Inferior parietal cortex (tissue), 1 donor: ENCODE results near the gene SPEG.
"Not testable (repeated sequence)": the region's sequence is repeated elsewhere in the genome, so short reads cannot be mapped to it uniquely, and the experiment has no call there.

Experiments used
- DNase-seq: peaks from one replicate; pipeline ENCODE4 v3.0.0-alpha.2; 2016; ENCODE audit errors: extremely low spot score

The SPEG gene

DNA sequence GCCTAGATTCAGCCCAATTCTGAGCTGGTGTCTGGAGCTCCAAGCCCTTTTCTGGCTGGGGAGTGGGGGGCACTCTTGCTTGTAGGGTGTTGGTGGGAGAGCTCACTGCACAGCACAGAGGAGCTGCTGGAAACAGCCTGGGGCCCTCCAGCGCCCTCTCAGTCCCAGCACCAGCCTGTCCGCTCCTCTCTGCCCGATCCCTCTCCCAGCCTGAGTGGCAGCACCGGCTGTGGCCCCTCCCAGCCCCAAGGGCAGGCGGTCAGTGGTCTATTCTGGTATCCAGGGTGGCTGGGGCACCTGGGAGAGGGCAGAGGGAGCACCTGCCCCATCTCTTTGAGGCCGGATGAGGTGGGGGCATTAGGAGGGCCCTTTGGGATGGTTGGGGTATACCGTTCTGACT, 29.7 kb upstream of the SPEG start:
- DNase-seq, result no peak

DNA sequence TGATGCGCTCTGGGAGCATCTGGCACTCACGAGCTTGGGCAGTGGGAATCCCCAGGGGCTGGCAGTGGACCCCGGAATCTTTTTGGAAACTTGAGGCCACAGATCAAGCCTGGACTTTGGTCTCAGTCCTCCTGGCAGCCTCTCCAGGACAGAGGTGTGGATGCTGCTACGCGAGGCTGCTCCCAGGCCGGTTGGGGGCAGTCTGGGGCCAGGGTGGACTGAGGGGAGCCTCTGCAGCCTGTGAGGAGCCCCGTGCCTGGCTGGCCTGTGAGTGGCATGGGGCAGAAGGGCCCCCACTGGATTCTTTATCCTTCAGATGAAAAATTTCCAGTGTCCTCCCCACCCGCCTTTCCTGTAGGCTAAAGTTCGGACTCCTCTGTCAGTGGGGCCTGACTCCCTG, 29.2 kb upstream of the SPEG start:
- no peak for DNase-seq

DNA sequence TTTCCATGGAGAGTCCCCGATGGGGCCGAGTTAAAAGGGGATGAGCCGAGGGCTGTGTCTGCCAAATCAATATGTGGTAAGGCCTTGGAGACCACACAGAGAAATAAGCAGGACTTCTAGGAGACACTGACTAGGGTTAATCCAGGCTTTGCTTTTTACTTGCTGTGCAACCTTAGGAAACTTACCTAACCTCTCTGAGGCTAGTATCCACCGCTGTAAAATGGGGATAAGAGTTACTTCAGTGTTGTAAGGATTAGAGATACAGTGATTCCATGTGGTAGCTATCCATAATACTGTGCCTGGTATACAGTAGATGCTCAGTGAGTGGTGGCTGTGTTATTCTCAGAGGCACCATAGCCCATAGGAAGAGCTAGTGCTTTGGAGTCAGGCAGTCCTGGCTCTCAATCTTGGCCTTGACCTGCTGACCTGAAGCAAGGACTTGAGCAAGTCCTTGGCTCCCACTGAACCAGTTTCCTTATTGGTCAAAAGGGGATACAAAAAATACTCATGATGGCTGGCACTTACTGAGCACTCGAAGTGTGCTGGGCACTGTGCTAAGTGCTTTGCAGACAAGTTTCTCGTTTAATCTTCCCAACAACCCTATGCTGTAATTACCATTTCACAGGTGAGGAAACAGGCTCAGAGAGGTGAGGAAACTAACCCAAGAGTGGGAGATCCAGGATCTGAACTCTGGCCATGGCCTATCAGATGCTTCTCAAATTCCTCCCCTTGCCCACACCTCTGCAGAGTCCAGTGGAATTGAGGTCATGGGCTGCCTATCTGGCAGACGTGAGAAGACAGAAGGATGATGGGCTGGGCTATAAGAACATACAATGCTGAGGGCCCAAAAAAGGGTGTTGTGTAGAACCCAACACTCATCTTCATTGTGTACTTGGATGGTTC, 28.4 kb upstream of the SPEG start:
- no peak for DNase-seq

DNA sequence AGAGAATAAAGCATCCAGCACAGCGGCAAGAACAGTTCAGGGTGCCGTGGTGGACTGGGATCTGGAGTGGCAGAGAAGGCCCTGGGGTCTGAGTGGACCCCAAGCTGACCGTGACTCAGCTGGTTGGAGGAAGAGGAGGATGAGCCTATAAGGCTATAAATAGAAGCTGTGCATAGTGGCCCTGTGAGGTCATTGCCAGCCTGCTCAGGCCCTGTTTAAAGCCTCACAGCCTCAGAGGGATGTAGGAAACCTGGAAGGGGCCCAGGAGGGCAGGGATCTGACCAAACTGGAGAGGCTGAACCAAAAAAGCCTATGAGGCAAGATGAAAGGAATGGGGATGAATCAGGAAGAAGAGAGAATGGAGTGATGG, 27.8 kb upstream of the SPEG start:
- no peak for DNase-seq

DNA sequence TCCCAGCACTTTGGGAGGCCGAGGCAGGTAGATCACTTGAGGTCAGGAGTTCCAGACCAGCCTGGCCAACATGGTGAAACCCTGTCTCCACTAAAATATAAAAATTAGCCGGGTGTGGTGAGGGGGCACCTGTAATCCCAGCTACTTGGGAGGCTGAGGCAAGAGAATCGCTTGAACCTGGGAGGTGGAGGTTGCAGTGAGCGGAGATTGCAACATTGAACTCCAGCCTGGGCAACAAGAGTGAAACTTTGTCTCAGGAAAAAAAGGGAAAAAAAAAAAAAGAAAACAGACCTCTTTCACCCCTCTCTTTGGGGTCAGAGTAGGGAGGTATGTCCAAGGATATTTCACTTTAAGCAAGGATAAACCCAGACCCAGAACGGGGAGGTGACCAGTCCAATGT, 27.3 kb upstream of the SPEG start:
- DNase-seq, result not testable (repeated sequence)

DNA sequence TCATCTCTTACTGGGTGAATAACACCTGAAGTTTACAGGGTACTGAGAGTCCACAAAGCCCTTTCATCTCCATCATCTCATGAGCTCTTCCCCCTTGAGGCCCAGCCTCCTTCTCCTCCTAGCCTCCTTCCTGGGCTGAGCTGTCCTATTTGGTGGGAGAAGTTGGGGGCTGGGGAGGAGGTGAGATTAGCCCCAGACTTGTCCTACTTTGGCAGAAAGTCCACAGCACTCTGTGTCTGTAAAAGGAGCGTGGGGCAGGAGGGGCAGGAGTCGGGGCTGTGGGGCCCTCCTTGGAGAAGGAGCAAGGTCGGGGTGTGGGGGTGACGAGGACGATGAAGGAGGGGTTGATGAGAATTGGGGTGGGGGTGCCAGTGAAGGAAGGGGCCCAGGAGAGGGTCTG, 26.4 kb upstream of the SPEG start:
- DNase-seq, result no peak

DNA sequence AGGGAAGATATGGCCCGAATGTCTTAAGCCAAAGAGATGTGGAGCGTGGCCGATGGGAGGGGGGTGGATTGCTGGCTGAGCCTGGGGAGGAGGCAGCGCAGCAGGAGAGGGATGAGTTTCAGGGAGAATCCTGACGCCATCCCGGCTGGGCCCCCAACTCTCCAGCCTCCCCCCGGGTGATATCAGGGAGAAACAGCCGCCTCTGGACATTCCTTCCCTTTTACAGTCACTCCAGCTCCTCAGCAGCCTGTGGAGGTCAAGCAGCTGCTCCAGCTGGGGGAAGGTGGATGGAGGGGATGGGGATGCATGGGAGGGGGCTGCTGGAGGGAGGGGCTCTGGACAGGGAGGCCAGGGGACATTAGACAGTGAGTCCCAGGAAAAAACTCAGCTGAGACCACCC, 26.0 kb upstream of the SPEG start:
- DNase-seq, result no peak

DNA sequence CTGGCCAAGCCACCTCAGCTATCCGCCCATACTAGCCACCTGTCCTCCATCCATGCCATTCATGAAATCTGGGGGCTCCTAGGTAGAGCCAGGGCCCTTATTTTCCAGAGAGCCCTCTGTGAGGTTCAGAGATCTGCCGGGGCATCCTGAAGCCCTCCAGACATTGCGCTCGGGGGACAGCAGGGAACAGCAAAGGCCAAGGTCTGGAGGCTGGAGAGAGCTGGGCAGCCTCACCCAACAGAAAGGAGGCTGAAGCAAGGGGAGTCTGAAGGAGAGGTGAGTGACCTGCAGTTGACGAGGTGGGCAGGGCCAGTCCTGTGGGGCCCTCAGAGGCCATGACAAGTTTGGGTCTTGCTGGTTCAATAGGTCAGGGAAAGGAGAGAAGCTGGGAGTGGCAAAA, 25.0 kb upstream of the SPEG start:
- DNase-seq, result no peak

DNA sequence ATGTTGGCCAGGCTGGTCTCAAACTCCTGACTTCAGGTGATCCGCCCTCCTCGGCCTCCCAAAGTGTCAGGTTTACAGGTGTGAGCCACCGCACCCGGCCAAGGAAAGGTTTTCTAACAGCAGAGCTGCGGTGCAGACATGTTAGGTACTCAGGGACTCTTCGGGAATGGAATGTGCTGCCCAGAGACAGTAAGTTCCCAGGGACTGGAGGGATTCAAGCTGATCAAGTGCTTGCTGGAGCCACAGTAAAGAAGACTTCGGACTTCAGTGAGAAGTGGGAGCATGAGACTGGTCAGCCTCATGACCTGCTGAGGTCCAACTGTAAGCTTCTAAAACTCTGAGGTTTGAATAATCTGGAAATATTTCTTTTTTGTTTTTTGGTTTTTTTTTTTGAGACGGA, 24.3 kb upstream of the SPEG start:
- DNase-seq, result no peak

DNA sequence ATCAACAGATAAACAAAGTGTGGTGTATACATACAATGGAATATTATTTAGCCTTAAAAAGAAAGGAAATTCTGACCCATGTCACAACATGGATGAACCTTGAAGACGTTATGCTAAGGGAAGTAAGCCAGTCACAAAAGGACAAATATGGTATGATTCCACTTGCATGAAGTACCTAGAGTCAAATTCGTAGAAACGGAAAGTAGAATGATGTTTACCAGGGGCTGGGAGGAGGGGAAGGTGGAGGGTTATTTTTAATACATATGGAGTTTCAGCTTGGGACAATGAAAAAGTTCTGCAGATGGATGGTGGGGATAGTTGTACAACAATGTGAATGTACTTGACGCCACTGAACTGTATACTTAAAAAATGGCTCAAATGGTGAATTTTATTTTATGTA, 19.8 kb upstream of the SPEG start:
- no peak for DNase-seq

DNA sequence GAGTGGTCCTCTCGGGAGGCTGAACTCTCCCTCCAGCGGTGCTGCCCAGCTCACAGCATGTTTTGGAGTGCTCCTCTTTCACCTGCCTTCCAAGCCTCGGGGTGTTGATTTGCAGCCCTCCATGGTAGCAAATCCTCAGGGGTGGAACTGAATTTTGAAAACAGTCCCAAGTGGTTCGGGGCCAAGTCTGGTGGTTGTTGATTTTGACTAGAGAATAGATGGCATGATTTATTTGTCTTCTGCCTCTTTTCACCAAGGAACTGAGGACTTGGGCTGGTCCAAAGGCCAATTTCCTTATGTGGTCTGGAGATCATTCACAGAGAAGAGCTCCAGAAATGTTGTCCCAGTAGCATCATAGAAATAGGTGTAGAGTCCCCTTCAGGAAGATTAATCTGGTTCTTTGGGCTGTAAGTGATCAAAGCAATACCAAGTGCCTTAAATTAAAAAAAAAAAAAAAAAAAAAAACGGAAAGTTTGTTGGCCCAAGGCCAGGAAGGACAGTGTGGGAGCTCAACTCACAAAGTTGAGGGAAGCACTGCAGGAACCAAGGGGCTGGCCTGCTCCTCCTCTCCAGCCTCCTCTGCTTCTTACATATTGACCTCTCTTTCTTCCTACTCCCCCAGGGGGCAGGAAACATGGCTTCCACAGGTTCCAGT, 18.9 kb upstream of the SPEG start:
- no peak for DNase-seq

DNA sequence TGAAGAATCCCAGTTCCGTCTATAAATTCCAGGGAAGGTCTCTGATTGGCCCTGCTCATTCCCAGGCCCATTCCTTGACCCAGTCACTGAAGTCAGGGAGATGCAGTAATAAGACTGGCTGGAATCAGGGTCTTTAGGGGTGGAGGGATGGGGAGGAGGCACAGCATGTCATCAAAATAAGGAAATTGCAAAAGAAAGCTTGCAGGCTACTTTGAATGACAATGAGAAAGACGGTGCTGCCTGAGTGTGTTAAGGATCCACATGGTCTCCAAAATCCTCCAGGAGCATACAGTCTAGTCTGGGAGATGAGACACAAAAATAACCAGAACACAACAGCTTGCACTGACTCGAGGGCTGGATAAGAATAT, 18.4 kb upstream of the SPEG start:
- no peak for DNase-seq

DNA sequence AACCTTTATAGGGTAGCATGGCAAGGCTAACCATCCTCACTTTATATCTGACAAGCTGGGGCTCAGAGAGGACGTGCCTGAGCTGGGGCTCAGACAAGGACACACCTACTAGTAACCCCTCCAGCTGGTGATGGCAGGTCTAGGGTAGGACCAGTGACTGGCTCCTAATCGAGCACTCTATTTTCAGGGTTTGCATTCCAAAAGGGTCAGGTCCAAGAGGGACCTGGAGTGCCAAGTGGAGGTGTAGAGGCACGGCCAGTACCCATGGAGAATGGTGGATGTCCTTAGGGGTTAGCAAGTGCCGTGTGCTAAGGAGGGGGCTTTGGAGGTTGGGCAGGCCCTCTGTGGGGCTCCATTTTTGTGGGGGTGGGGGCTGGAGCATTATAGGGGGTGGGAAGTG, 17.7 kb upstream of the SPEG start:
- no peak for DNase-seq

DNA sequence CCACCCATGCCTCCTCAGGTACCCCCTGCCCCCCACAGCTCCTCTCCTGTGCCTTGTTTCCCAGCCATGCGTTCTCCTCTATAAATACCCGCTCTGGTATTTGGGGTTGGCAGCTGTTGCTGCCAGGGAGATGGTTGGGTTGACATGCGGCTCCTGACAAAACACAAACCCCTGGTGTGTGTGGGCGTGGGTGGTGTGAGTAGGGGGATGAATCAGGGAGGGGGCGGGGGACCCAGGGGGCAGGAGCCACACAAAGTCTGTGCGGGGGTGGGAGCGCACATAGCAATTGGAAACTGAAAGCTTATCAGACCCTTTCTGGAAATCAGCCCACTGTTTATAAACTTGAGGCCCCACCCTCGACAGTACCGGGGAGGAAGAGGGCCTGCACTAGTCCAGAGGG, 17.3 kb upstream of the SPEG start:
- no peak for DNase-seq

DNA sequence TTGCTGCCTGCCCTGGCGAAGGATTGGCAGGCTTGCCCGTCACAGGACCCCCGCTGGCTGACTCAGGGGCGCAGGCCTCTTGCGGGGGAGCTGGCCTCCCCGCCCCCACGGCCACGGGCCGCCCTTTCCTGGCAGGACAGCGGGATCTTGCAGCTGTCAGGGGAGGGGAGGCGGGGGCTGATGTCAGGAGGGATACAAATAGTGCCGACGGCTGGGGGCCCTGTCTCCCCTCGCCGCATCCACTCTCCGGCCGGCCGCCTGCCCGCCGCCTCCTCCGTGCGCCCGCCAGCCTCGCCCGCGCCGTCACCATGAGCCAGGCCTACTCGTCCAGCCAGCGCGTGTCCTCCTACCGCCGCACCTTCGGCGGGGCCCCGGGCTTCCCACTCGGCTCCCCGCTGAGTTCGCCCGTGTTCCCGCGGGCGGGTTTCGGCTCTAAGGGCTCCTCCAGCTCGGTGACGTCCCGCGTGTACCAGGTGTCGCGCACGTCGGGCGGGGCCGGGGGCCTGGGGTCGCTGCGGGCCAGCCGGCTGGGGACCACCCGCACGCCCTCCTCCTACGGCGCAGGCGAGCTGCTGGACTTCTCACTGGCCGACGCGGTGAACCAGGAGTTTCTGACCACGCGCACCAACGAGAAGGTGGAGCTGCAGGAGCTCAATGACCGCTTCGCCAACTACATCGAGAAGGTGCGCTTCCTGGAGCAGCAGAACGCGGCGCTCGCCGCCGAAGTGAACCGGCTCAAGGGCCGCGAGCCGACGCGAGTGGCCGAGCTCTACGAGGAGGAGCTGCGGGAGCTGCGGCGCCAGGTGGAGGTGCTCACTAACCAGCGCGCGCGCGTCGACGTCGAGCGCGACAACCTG, 16.3 kb upstream of the SPEG start, which contains the start of gene DES:
DES (plus strand) TSS at position 223 of the 857 bp plus-strand sequence; CDS start at position 309, 86 bp downstream.
- DNase-seq, result no peak

DNA sequence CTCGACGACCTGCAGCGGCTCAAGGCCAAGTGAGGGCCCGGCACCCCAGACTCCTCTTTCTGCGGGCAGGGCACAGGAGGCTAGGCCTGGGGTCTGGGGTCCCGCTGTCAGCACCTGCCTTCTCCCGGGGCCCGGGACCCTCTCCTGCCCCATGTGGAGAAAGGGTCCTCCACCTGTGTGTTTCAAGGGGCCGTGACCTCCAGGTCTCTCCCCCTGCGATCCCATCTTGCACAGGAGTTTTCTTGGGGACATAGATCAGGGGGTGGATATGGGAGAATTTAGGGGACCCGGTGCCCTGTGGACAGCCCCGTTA, 15.7 kb upstream of the SPEG start:
- no peak for DNase-seq

DNA sequence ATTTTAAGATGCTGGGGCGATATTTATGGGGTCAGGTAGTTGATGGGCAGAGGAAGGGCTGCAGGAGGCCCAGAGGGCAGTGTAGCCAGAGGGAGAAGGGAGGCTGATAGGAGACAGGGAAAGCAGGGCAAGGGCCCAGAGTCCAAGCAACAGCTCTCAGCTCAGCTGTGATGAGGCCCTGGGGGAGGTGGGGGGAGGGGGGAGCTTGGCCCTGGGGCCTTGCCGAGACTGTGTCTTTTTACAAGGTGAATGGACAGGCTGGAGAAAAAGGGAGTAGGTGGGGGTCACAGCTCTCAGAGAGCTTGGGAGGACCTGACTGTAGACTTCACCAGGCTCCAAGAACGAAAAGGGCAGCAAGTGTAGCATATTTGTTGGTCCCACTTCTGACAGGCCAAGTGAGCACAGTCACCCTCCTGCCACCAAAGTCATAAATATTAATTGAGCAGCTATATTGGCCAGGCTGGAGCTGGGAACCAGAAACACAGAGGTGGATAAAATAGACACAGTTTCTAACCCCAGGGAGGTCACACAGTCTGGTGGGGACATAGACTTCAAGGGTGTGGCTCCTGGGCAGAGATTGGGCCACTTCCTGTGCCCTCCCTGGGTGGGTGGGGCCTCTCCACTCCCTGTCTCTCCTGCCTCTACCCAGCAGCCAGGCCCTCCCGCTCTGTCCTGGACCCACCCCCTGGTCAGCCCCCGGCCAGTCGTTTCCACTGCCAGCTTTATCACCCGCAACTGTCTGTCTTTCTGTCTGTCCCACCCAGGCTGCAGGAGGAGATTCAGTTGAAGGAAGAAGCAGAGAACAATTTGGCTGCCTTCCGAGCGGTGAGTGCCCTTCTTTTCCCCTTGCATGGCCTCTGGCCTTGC, 15.1 kb upstream of the SPEG start:
- DNase-seq, result no peak

DNA sequence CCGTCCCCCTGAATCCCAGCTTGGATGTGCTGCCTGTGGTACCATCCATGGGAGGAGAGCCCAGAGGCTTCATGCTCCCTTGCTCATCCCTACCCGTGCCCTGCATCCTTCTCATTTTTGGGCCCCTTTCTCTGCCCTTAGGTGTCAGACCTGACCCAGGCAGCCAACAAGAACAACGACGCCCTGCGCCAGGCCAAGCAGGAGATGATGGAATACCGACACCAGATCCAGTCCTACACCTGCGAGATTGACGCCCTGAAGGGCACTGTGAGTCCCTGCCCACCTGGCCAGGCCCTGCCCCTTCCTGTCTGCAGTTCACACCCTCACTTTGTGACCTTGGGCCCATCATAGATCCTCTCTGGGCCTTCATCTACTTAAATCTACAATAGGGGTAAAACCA, 14.0 kb upstream of the SPEG start:
- no peak for DNase-seq

DNA sequence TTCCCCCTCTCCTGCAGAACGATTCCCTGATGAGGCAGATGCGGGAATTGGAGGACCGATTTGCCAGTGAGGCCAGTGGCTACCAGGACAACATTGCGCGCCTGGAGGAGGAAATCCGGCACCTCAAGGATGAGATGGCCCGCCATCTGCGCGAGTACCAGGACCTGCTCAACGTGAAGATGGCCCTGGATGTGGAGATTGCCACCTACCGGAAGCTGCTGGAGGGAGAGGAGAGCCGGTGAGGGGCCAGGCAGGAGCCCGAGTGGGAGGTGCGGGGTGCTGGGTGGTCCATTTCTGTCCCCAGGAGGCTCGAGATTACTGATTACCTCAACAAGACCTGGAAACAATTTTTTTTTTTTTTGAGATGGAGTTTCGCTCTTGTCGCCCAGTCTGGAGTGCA, 13.3 kb upstream of the SPEG start:
- DNase-seq, result no peak

DNA sequence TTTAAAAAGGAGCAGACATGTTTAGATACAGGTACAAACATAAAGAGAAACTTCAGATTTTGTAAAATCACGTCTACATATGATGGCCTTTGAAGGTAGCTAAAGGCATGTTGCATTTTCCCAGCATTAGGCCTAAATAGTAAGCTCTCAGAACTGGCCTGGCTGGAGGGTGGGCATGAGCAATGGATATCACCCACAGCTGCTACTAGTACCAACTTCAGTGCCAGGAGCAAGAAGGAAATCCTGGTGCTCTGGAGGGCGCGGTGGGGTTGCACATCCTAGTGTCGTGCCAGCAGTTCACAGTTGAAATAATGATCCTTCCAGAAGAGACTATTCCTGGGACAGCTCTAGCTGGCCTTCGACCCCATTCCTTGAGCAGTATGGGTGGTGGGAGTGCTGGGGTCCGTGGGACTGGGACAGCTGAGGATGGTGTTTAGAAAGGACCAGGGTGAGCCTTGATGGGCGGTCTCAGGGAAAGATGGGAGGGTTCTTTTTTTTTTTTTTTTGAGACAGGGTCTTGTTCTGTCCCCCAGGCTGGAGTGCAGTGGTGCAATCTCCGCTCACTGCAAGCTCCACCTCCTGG, 11.6 kb upstream of the SPEG start:
- no peak for DNase-seq

DNA sequence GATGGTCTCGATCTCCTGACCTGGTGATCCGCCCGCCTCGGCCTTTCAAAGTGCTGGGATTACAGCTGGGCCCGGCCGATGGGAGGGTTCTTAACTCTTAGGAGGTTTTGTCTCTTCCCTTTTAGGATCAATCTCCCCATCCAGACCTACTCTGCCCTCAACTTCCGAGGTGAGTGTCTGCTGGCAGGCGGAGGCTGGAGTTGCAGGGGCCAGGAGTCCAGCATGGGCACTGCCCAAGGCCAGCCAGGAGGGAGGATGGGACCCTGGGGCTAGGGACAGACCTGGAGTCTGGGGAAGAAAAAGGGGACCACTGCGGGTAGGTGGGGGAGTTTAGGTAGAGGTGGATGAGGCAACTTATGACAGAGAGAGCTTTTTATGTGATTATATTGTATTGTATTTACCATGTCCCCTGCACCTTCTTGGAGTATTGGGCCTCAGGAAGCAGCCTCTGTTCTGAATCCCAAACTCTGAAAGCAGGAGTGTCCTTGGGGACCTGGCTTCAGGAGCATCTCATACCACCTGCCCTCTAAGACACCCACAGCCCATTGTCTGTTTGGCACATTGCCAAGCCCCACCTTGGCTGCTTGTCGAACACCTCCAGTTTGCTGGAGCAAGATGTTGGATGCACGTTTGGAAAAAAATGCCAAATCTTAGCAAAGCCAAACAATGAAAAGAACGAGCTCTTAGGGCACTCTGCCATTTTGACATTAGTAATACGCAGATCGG, 10.8 kb upstream of the SPEG start:
- DNase-seq, result no peak
